Astrocyte (in vitro differentiated cells and primary cell): ENCODE data around the gene S100PBP. TPM values are rescaled to one million over a fixed set of nuclear protein-coding genes. Genes with fewer than 3 reads are reported as not detected.

ENCODE experiments used
- DNase-seq: peaks from one replicate; pipeline ENCODE4 v3.0.0-alpha.2; 2010; ENCODE audit warnings: low read depth
- FAIRE-seq: peaks from 2 replicates; lab custom pipeline; 2011; peaks lifted over from hg19 to GRCh38; lab: Jason Lieb, UNC
- H2AFZ ChIP-seq: 2 replicates; pipeline ENCODE4 v1.6.0; 2012; ENCODE audit warnings: low read depth, low read length, inconsistent platforms
- H3K27ac ChIP-seq: 2 replicates; pipeline ENCODE4 v1.5.1; 2011; ENCODE audit warnings: low read depth, low read length, inconsistent platforms
- H3K27me3 ChIP-seq: 2 replicates; pipeline ENCODE4 v1.6.0; 2011; ENCODE audit warnings: low read length, inconsistent platforms; ENCODE audit not compliant: insufficient read depth
- H3K36me3 ChIP-seq: 2 replicates; pipeline ENCODE4 v1.5.1; 2011; ENCODE audit warnings: low read length, inconsistent platforms; ENCODE audit not compliant: insufficient read depth
- H3K4me1 ChIP-seq: 2 replicates; pipeline ENCODE4 v1.5.1; 2011; ENCODE audit warnings: low read length, inconsistent platforms; ENCODE audit not compliant: insufficient read depth
- H3K4me2 ChIP-seq: 2 replicates; pipeline ENCODE4 v1.6.0; 2012; ENCODE audit warnings: low read length, inconsistent platforms
- H3K4me3 ChIP-seq: 2 replicates; pipeline ENCODE4 v1.5.1; 2011; ENCODE audit warnings: low read depth, mild to moderate bottlenecking, low read length, inconsistent platforms; ENCODE audit not compliant: insufficient read depth
- H3K79me2 ChIP-seq: 2 replicates; pipeline ENCODE4 v1.6.0; 2012; ENCODE audit warnings: mild to moderate bottlenecking, low read length, inconsistent platforms; ENCODE audit not compliant: insufficient read depth
- H3K9ac ChIP-seq: 2 replicates; pipeline ENCODE4 v1.6.0; 2012; ENCODE audit warnings: mild to moderate bottlenecking, low read length, inconsistent platforms
- H3K9me3 ChIP-seq: 2 replicates; pipeline ENCODE4 v1.5.1; 2012; ENCODE audit warnings: low read depth, mild to moderate bottlenecking, low read length, inconsistent platforms; ENCODE audit not compliant: insufficient read depth
- H4K20me1 ChIP-seq: 2 replicates; pipeline ENCODE4 v1.6.0; 2012; ENCODE audit warnings: low read length, inconsistent platforms; ENCODE audit not compliant: insufficient read depth
- H3K27ac Mint-ChIP-seq: one replicate; pipeline ENCODE4 v1.8.0; 2021; ENCODE audit warnings: mild to moderate bottlenecking, mixed read lengths; ENCODE audit not compliant: unreplicated experiment
- H3K27me3 Mint-ChIP-seq: one replicate; pipeline ENCODE4 v1.8.0; 2021; ENCODE audit warnings: low read depth, mixed read lengths; ENCODE audit not compliant: unreplicated experiment
- H3K36me3 Mint-ChIP-seq: one replicate; pipeline ENCODE4 v1.8.0; 2021; ENCODE audit warnings: low read depth, mixed read lengths; ENCODE audit not compliant: unreplicated experiment
- H3K4me1 Mint-ChIP-seq: one replicate; pipeline ENCODE4 v1.8.0; 2021; ENCODE audit warnings: low read depth, mixed read lengths; ENCODE audit not compliant: unreplicated experiment
- H3K4me3 Mint-ChIP-seq: one replicate; pipeline ENCODE4 v1.8.0; 2021; ENCODE audit warnings: mild to moderate bottlenecking, moderate library complexity, mixed read lengths; ENCODE audit not compliant: unreplicated experiment
- H3K9me3 Mint-ChIP-seq: one replicate; pipeline ENCODE4 v1.8.0; 2021; ENCODE audit warnings: mild to moderate bottlenecking, mixed read lengths; ENCODE audit not compliant: unreplicated experiment
- EZH2 ChIP-seq: IDR thresholded peaks from 2 replicates; pipeline ENCODE4 v1.6.1; 2012; ENCODE audit warnings: mild to moderate bottlenecking, low read length, inconsistent platforms; ENCODE audit not compliant: insufficient read depth
- total RNA-seq: library from RNA; stranded (reverse); gene quantifications from 2 replicates; pipeline ENCODE4 v1.2.1, GENCODE V29; 2021
- TF ChIP-seq, protein P1 (sequence below): IDR thresholded peaks from 2 replicates; pipeline ENCODE4 v1.5.1; 2011; ENCODE audit warnings: low read depth, mild to moderate bottlenecking, inconsistent platforms, low read length, moderate library complexity; ENCODE audit not compliant: insufficient read depth

S100PBP gene
- total RNA-seq, 1 donor from 2014 or later: 40.3 TPM

- Histone ChIP-seq H3K4me1 (no peaks in the 10 kb centered on the region), H3K4me2 (no peak overlapping the region), H3K4me3 (no peak overlapping the region), H3K27ac (no peak overlapping the region), H3K36me3 (no peaks in the 10 kb centered on the region), H4K20me1 (no peaks in the 10 kb centered on the region), H3K9me3 (no peaks in the 10 kb centered on the region), H3K79me2 (no peaks in the 10 kb centered on the region), H3K9ac (no peak overlapping the region), H2AFZ (no peak overlapping the region), H3K27me3 (peaks cover 15% of the 10 kb centered on the region)
- H3K9me3 Mint-ChIP-seq: no peaks in the 10 kb centered on the region
- DNase-seq (no peak), FAIRE-seq (no peak)
- no peaks in the 10 kb centered on the region for H3K4me1 Mint-ChIP-seq
- no peak overlapping the region for H3K4me3 Mint-ChIP-seq
- TF ChIP-seq EZH2: no peak
- TF ChIP-seq, protein P1, sequence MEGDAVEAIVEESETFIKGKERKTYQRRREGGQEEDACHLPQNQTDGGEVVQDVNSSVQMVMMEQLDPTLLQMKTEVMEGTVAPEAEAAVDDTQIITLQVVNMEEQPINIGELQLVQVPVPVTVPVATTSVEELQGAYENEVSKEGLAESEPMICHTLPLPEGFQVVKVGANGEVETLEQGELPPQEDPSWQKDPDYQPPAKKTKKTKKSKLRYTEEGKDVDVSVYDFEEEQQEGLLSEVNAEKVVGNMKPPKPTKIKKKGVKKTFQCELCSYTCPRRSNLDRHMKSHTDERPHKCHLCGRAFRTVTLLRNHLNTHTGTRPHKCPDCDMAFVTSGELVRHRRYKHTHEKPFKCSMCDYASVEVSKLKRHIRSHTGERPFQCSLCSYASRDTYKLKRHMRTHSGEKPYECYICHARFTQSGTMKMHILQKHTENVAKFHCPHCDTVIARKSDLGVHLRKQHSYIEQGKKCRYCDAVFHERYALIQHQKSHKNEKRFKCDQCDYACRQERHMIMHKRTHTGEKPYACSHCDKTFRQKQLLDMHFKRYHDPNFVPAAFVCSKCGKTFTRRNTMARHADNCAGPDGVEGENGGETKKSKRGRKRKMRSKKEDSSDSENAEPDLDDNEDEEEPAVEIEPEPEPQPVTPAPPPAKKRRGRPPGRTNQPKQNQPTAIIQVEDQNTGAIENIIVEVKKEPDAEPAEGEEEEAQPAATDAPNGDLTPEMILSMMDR: no peak
- no peak overlapping the region for H3K27ac Mint-ChIP-seq
- H3K27me3 Mint-ChIP-seq: peaks cover 51% of the 10 kb centered on the region
- no peaks in the 10 kb centered on the region for H3K36me3 Mint-ChIP-seq
Observed at GRCh38 chr1:32877211-32878110, 60.0 kb downstream of the S100PBP start.

- H3K4me3 ChIP-seq: no peak overlapping the region
- Mint-ChIP-seq H3K4me1 (no peaks in the 10 kb centered on the region), H3K36me3 (no peaks in the 10 kb centered on the region)
Observed at GRCh38 chr1:32878183-32878582, 60.7 kb downstream of the S100PBP start.

More at GRCh38 chr1:32878183-32878582, 60.7 kb downstream of the S100PBP start:
- Mint-ChIP-seq H3K27ac (no peak overlapping the region), H3K27me3 (peaks cover 47% of the 10 kb centered on the region), H3K9me3 (no peaks in the 10 kb centered on the region), H3K4me3 (no peak overlapping the region)
- no peak for TF ChIP-seq EZH2
- TF ChIP-seq, protein P1: no peak
- H2AFZ ChIP-seq: no peak overlapping the region
- no peaks in the 10 kb centered on the region for H3K4me1 ChIP-seq
- no peaks in the 10 kb centered on the region for H3K79me2 ChIP-seq
- no peak overlapping the region for H3K9ac ChIP-seq
- H4K20me1 ChIP-seq: no peaks in the 10 kb centered on the region
- H3K9me3 ChIP-seq: no peaks in the 10 kb centered on the region
- peaks cover 15% of the 10 kb centered on the region for H3K27me3 ChIP-seq
- no peak overlapping the region for H3K4me2 ChIP-seq
- FAIRE-seq (no peak), DNase-seq (no peak)
- H3K27ac ChIP-seq: no peak overlapping the region
- no peaks in the 10 kb centered on the region for H3K36me3 ChIP-seq
